Omental fat pad (tissue), 4 donors: ENCODE data around the gene STARD3. TPM values are rescaled to one million over a fixed set of nuclear protein-coding genes. Genes with fewer than 3 reads are reported as not detected.

Experiments used
- ATAC-seq: fragments of 150-250 bp; one replicate; pipeline ENCODE4 v1.9.1; 2016; ENCODE audit warnings: mild to moderate bottlenecking, moderate library complexity; ENCODE audit not compliant: low FRiP score
- DNase-seq: peaks from one replicate; pipeline ENCODE4 v3.0.0-alpha.2; 2019; ENCODE audit warnings: low spot score
- CTCF ChIP-seq, 3 donors: fragments of 450-650 bp; IDR thresholded peaks; one replicate each; pipeline ENCODE4 v1.5.1; 2016 to 2017; ENCODE audit warnings: antibody characterized with exemption in 3 of 3, mild to moderate bottlenecking in 3 of 3, moderate library complexity in 2 of 3
- total RNA-seq, 4 donors: library from RNA; depleted of rRNA; stranded (reverse); fragments of >200 nt; gene quantifications; one replicate each; pipeline ENCODE4 v1.1.0, GENCODE V29; 2016

The STARD3 gene
- total RNA-seq, 4 donors from 2014 or later: 24.9 to 75.5 (median 36.5) TPM

- no peak for TF ChIP-seq CTCF (IDR thresholded peaks at IDR 0.05)
- no peak for ATAC-seq
- no peak for DNase-seq
Observed at GRCh38 chr17:39664581-39665561, 27.9 kb downstream of the STARD3 start, which contains the start of gene TCAP. Gene TCAP (plus strand): TSS chr17:39665349. CDS start chr17:39665360, 11 bp downstream.

GRCh38 chr17:39665642-39666224 lies 28.8 kb downstream of the STARD3 start:
- ATAC-seq: no peak
- no peak for TF ChIP-seq CTCF (IDR thresholded peaks at IDR 0.05)
- DNase-seq: no peak

GRCh38 chr17:39666231-39666600 lies 29.3 kb downstream of the STARD3 start:
- TF ChIP-seq CTCF (IDR thresholded peaks at IDR 0.05): no peak
- DNase-seq (no peak), ATAC-seq (no peak)

GRCh38 chr17:39666601-39667261 lies 29.8 kb downstream of the STARD3 start:
- TF ChIP-seq CTCF (IDR thresholded peaks at IDR 0.05): no peak
- DNase-seq (no peak), ATAC-seq (no peak)

- no peak for TF ChIP-seq CTCF (IDR thresholded peaks at IDR 0.05)
- no peak for ATAC-seq
Observed at GRCh38 chr17:39667262-39667944, 30.5 kb downstream of the STARD3 start.

More at GRCh38 chr17:39667262-39667944, 30.5 kb downstream of the STARD3 start:
- no peak for DNase-seq
